ENCODE results near the gene LIAS.

Gene LIAS

GRCh38 chr4:39470402-39470801, 11.5 kb downstream of the LIAS start:
- H3K27me3 ChIP-seq (ENCODE audit: control insufficient read depth in 2 of 2, insufficient read depth in 2 of 2, low read length in 2 of 2) = no peaks in the 10 kb centered on the region
- H3K36me3 ChIP-seq (ENCODE audit: control insufficient read depth in 2 of 2, insufficient read depth in 2 of 2, low read length in 2 of 2) = peaks cover 12 to 14% of the 10 kb centered on the region in 2 donors
- peaks cover 0 to 7% of the 10 kb centered on the region in 2 donors for H3K4me1 ChIP-seq (ENCODE audit: control insufficient read depth in 2 of 2, insufficient read depth in 2 of 2, low read length in 2 of 2)
- H3K9me3 ChIP-seq (ENCODE audit: control insufficient read depth in 2 of 2, low read length in 2 of 2) = no peaks in the 10 kb centered on the region
- no peak overlapping the region for H3K27ac ChIP-seq (ENCODE audit: low read depth in 2 of 2, low read length in 2 of 2)
- H3K9ac ChIP-seq (ENCODE audit: low read depth in 1 of 2, low read length in 2 of 2) = no peak overlapping the region
- H3K4me3 ChIP-seq (ENCODE audit: low read length in 2 of 2) = no peak overlapping the region

GRCh38 chr4:39472396-39472795, 13.5 kb downstream of the LIAS start:
- H3K36me3 ChIP-seq (ENCODE audit: control insufficient read depth in 2 of 2, insufficient read depth in 2 of 2, low read length in 2 of 2) = peaks cover 8 to 19% of the 10 kb centered on the region in 2 donors
- peaks cover 0 to 4% of the 10 kb centered on the region in 2 donors for H3K4me1 ChIP-seq (ENCODE audit: control insufficient read depth in 2 of 2, insufficient read depth in 2 of 2, low read length in 2 of 2)
- no peak overlapping the region for H3K27ac ChIP-seq (ENCODE audit: low read depth in 2 of 2, low read length in 2 of 2)
- no peak overlapping the region for H3K9ac ChIP-seq (ENCODE audit: low read depth in 1 of 2, low read length in 2 of 2)
- no peak overlapping the region for H3K4me3 ChIP-seq (ENCODE audit: low read length in 2 of 2)
- no peaks in the 10 kb centered on the region for H3K27me3 ChIP-seq (ENCODE audit: control insufficient read depth in 2 of 2, insufficient read depth in 2 of 2, low read length in 2 of 2)
- H3K9me3 ChIP-seq (ENCODE audit: control insufficient read depth in 2 of 2, low read length in 2 of 2) = no peaks in the 10 kb centered on the region

GRCh38 chr4:39476187-39476895, 17.5 kb downstream of the LIAS start:
- H3K9me3 ChIP-seq (ENCODE audit: control insufficient read depth in 2 of 2, low read length in 2 of 2) = no peaks in the 10 kb centered on the region
- peaks cover 4 to 19% of the 10 kb centered on the region in 2 donors for H3K36me3 ChIP-seq (ENCODE audit: control insufficient read depth in 2 of 2, insufficient read depth in 2 of 2, low read length in 2 of 2)
- no peaks in the 10 kb centered on the region for H3K4me1 ChIP-seq (ENCODE audit: control insufficient read depth in 2 of 2, insufficient read depth in 2 of 2, low read length in 2 of 2)
- no peaks in the 10 kb centered on the region for H3K27me3 ChIP-seq (ENCODE audit: control insufficient read depth in 2 of 2, insufficient read depth in 2 of 2, low read length in 2 of 2)
- no peak overlapping the region for H3K9ac ChIP-seq (ENCODE audit: low read depth in 1 of 2, low read length in 2 of 2)
- H3K27ac ChIP-seq (ENCODE audit: low read depth in 2 of 2, low read length in 2 of 2) = no peak overlapping the region
- H3K4me3 ChIP-seq (ENCODE audit: low read length in 2 of 2) = no peak overlapping the region

GRCh38 chr4:39480251-39480650, 21.4 kb downstream of the LIAS start:
- Histone ChIP-seq H3K36me3 (ENCODE audit: control insufficient read depth in 2 of 2, insufficient read depth in 2 of 2, low read length in 2 of 2) (peaks cover 2 to 8% of the 10 kb centered on the region in 2 donors), H3K4me1 (ENCODE audit: control insufficient read depth in 2 of 2, insufficient read depth in 2 of 2, low read length in 2 of 2) (no peaks in the 10 kb centered on the region), H3K9ac (ENCODE audit: low read depth in 1 of 2, low read length in 2 of 2) (no peak overlapping the region), H3K4me3 (ENCODE audit: low read length in 2 of 2) (no peak overlapping the region), H3K9me3 (ENCODE audit: control insufficient read depth in 2 of 2, low read length in 2 of 2) (no peaks in the 10 kb centered on the region), H3K27me3 (ENCODE audit: control insufficient read depth in 2 of 2, insufficient read depth in 2 of 2, low read length in 2 of 2) (no peaks in the 10 kb centered on the region), H3K27ac (ENCODE audit: low read depth in 2 of 2, low read length in 2 of 2) (no peak overlapping the region)

- H3K27ac ChIP-seq (ENCODE audit: low read depth in 2 of 2, low read length in 2 of 2) = no peak overlapping the region
- H3K9me3 ChIP-seq (ENCODE audit: control insufficient read depth in 2 of 2, low read length in 2 of 2) = no peaks in the 10 kb centered on the region
- no peaks in the 10 kb centered on the region for H3K4me1 ChIP-seq (ENCODE audit: control insufficient read depth in 2 of 2, insufficient read depth in 2 of 2, low read length in 2 of 2)
- no peak overlapping the region for H3K4me3 ChIP-seq (ENCODE audit: low read length in 2 of 2)
- H3K36me3 ChIP-seq (ENCODE audit: control insufficient read depth in 2 of 2, insufficient read depth in 2 of 2, low read length in 2 of 2) = peaks cover 2 to 6% of the 10 kb centered on the region in 2 donors
- H3K27me3 ChIP-seq (ENCODE audit: control insufficient read depth in 2 of 2, insufficient read depth in 2 of 2, low read length in 2 of 2) = no peaks in the 10 kb centered on the region
- no peak overlapping the region for H3K9ac ChIP-seq (ENCODE audit: low read depth in 1 of 2, low read length in 2 of 2)
Observed at GRCh38 chr4:39480902-39481695, 22.2 kb downstream of the LIAS start.

- Histone ChIP-seq H3K9ac (ENCODE audit: low read depth in 1 of 2, low read length in 2 of 2) (no peak overlapping the region), H3K27ac (ENCODE audit: low read depth in 2 of 2, low read length in 2 of 2) (no peak overlapping the region), H3K4me3 (ENCODE audit: low read length in 2 of 2) (no peak overlapping the region), H3K4me1 (ENCODE audit: control insufficient read depth in 2 of 2, insufficient read depth in 2 of 2, low read length in 2 of 2) (no peaks in the 10 kb centered on the region), H3K36me3 (ENCODE audit: control insufficient read depth in 2 of 2, insufficient read depth in 2 of 2, low read length in 2 of 2) (no peaks in the 10 kb centered on the region), H3K27me3 (ENCODE audit: control insufficient read depth in 2 of 2, insufficient read depth in 2 of 2, low read length in 2 of 2) (no peaks in the 10 kb centered on the region), H3K9me3 (ENCODE audit: control insufficient read depth in 2 of 2, low read length in 2 of 2) (no peaks in the 10 kb centered on the region)
Observed at GRCh38 chr4:39484582-39485272, 25.9 kb downstream of the LIAS start.

- no peak overlapping the region for H3K4me3 ChIP-seq (ENCODE audit: low read length in 2 of 2)
- no peaks in the 10 kb centered on the region for H3K4me1 ChIP-seq (ENCODE audit: control insufficient read depth in 2 of 2, insufficient read depth in 2 of 2, low read length in 2 of 2)
- no peak overlapping the region for H3K9ac ChIP-seq (ENCODE audit: low read depth in 1 of 2, low read length in 2 of 2)
- H3K36me3 ChIP-seq (ENCODE audit: control insufficient read depth in 2 of 2, insufficient read depth in 2 of 2, low read length in 2 of 2) = no peaks in the 10 kb centered on the region
- no peaks in the 10 kb centered on the region for H3K27me3 ChIP-seq (ENCODE audit: control insufficient read depth in 2 of 2, insufficient read depth in 2 of 2, low read length in 2 of 2)
- no peak overlapping the region for H3K27ac ChIP-seq (ENCODE audit: low read depth in 2 of 2, low read length in 2 of 2)
- H3K9me3 ChIP-seq (ENCODE audit: control insufficient read depth in 2 of 2, low read length in 2 of 2) = no peaks in the 10 kb centered on the region
Observed at GRCh38 chr4:39486221-39486804, 27.5 kb downstream of the LIAS start.

GRCh38 chr4:39490322-39490721, 31.5 kb downstream of the LIAS start:
- no peak overlapping the region for H3K27ac ChIP-seq (ENCODE audit: low read depth in 2 of 2, low read length in 2 of 2)
- H3K9me3 ChIP-seq (ENCODE audit: control insufficient read depth in 2 of 2, low read length in 2 of 2) = no peaks in the 10 kb centered on the region
- H3K36me3 ChIP-seq (ENCODE audit: control insufficient read depth in 2 of 2, insufficient read depth in 2 of 2, low read length in 2 of 2) = no peaks in the 10 kb centered on the region
- H3K9ac ChIP-seq (ENCODE audit: low read depth in 1 of 2, low read length in 2 of 2) = no peak overlapping the region
- no peaks in the 10 kb centered on the region for H3K27me3 ChIP-seq (ENCODE audit: control insufficient read depth in 2 of 2, insufficient read depth in 2 of 2, low read length in 2 of 2)
- no peaks in the 10 kb centered on the region for H3K4me1 ChIP-seq (ENCODE audit: control insufficient read depth in 2 of 2, insufficient read depth in 2 of 2, low read length in 2 of 2)
- no peak overlapping the region for H3K4me3 ChIP-seq (ENCODE audit: low read length in 2 of 2)

GRCh38 chr4:39494354-39494753, 35.5 kb downstream of the LIAS start:
- no peaks in the 10 kb centered on the region for H3K9me3 ChIP-seq (ENCODE audit: control insufficient read depth in 2 of 2, low read length in 2 of 2)
- H3K4me1 ChIP-seq (ENCODE audit: control insufficient read depth in 2 of 2, insufficient read depth in 2 of 2, low read length in 2 of 2) = no peaks in the 10 kb centered on the region
- H3K27me3 ChIP-seq (ENCODE audit: control insufficient read depth in 2 of 2, insufficient read depth in 2 of 2, low read length in 2 of 2) = no peaks in the 10 kb centered on the region
- H3K9ac ChIP-seq (ENCODE audit: low read depth in 1 of 2, low read length in 2 of 2) = no peak overlapping the region
- no peak overlapping the region for H3K27ac ChIP-seq (ENCODE audit: low read depth in 2 of 2, low read length in 2 of 2)
- H3K4me3 ChIP-seq (ENCODE audit: low read length in 2 of 2) = no peak overlapping the region
- H3K36me3 ChIP-seq (ENCODE audit: control insufficient read depth in 2 of 2, insufficient read depth in 2 of 2, low read length in 2 of 2) = peaks cover 5 to 13% of the 10 kb centered on the region in 2 donors
